NB4 (cell line): ENCODE measurements around the gene NCAM1.

Experiments
- POLR2A ChIP-seq: IDR thresholded peaks from 2 replicates; pipeline ENCODE4 v1.6.1; 2011; ENCODE audit warnings: mild to moderate bottlenecking; ENCODE audit not compliant: insufficient read length; ENCODE audit errors: extremely low read depth
- TF ChIP-seq, protein P1 (sequence below): IDR thresholded peaks from one replicate; pipeline ENCODE4 v1.5.1; 2012; ENCODE audit warnings: low read depth, low read length
- TF ChIP-seq, protein P2 (sequence below): IDR thresholded peaks from 2 replicates; pipeline ENCODE4 v1.6.1; 2011; ENCODE audit warnings: low read depth, low read length

DNA sequence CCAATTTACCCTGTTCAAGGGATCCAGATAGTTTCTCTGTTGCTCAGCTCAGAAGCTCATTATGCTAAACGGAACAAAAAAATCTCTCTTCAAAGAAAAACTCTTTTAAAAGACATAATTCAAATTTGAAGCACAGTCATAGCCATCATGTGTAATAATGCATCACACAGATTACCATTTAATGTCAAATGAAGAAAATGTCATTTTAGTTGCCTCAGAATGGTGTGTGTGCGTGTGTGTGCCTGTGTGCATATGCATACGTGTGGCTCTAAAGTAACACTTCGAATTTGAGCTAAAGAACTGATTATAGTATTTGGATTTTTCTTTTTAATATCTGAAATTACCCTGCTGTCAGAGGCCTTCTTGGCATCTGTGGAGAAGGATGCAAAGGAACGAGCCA, 363.0 kb downstream of the NCAM1 start:
- TF ChIP-seq, protein P1, sequence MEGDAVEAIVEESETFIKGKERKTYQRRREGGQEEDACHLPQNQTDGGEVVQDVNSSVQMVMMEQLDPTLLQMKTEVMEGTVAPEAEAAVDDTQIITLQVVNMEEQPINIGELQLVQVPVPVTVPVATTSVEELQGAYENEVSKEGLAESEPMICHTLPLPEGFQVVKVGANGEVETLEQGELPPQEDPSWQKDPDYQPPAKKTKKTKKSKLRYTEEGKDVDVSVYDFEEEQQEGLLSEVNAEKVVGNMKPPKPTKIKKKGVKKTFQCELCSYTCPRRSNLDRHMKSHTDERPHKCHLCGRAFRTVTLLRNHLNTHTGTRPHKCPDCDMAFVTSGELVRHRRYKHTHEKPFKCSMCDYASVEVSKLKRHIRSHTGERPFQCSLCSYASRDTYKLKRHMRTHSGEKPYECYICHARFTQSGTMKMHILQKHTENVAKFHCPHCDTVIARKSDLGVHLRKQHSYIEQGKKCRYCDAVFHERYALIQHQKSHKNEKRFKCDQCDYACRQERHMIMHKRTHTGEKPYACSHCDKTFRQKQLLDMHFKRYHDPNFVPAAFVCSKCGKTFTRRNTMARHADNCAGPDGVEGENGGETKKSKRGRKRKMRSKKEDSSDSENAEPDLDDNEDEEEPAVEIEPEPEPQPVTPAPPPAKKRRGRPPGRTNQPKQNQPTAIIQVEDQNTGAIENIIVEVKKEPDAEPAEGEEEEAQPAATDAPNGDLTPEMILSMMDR = no peak
- TF ChIP-seq POLR2A = no peak
- TF ChIP-seq, protein P2, sequence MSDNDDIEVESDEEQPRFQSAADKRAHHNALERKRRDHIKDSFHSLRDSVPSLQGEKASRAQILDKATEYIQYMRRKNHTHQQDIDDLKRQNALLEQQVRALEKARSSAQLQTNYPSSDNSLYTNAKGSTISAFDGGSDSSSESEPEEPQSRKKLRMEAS = no peak
